ENCODE data around the gene EED.
"Not testable (repeated sequence)": the region's sequence is repeated elsewhere in the genome, so short reads cannot be mapped to it uniquely, and the experiment has no call there.

EED gene

GRCh38 chr11:86214710-86215109 lies 29.8 kb upstream of the EED start:
- TF ChIP-seq CTCF (IDR thresholded peaks at IDR 0.05; ENCODE audit: control insufficient read depth, insufficient read depth, low read depth, low read length, missing control alignments) = peak; percentile 21
- DNase-seq (ENCODE audit: low read depth) = no peak
- no peak overlapping the region for H3K4me3 ChIP-seq (ENCODE audit: control insufficient read depth, low read depth, low read length)

GRCh38 chr11:86218125-86219084 lies 26.1 kb upstream of the EED start:
- peak overlapping the region; percentile 21 for H3K4me3 ChIP-seq (ENCODE audit: control insufficient read depth, low read depth, low read length)
- peak; percentile 93 for TF ChIP-seq CTCF (IDR thresholded peaks at IDR 0.05; ENCODE audit: control insufficient read depth, insufficient read depth, low read depth, low read length, missing control alignments)

GRCh38 chr11:86219311-86220193 lies 25.0 kb upstream of the EED start:
- TF ChIP-seq CTCF (IDR thresholded peaks at IDR 0.05; ENCODE audit: control insufficient read depth, insufficient read depth, low read depth, low read length, missing control alignments) = no peak
- no peak overlapping the region for H3K4me3 ChIP-seq (ENCODE audit: control insufficient read depth, low read depth, low read length)
- DNase-seq (ENCODE audit: low read depth) = no peak

More at GRCh38 chr11:86218125-86219084, 26.1 kb upstream of the EED start:
- peak; percentile 25 for DNase-seq (ENCODE audit: low read depth)

- no peak for DNase-seq (ENCODE audit: low read depth)
Observed at GRCh38 chr11:86220653-86221052, 23.9 kb upstream of the EED start.

GRCh38 chr11:86222081-86222480 lies 22.5 kb upstream of the EED start:
- no peak for TF ChIP-seq CTCF (IDR thresholded peaks at IDR 0.05; ENCODE audit: control insufficient read depth, insufficient read depth, low read depth, low read length, missing control alignments)
- DNase-seq (ENCODE audit: low read depth) = no peak
- no peak overlapping the region for H3K4me3 ChIP-seq (ENCODE audit: control insufficient read depth, low read depth, low read length)

More at GRCh38 chr11:86220653-86221052, 23.9 kb upstream of the EED start:
- H3K4me3 ChIP-seq (ENCODE audit: control insufficient read depth, low read depth, low read length) = no peak overlapping the region
- no peak for TF ChIP-seq CTCF (IDR thresholded peaks at IDR 0.05; ENCODE audit: control insufficient read depth, insufficient read depth, low read depth, low read length, missing control alignments)

- DNase-seq (ENCODE audit: low read depth); H3K4me3 ChIP-seq (ENCODE audit: control insufficient read depth, low read depth, low read length): not testable (repeated sequence)
Observed at GRCh38 chr11:86224575-86224974, 20.0 kb upstream of the EED start.

- H3K4me3 ChIP-seq (ENCODE audit: control insufficient read depth, low read depth, low read length); DNase-seq (ENCODE audit: low read depth): not testable (repeated sequence)
Observed at GRCh38 chr11:86225344-86225743, 19.2 kb upstream of the EED start.

Measured in AG09309 (cell line).